Bronchial epithelial cell (primary cell): ENCODE data around the gene CUBN. TPM values are rescaled to one million over a fixed set of nuclear protein-coding genes. Genes with fewer than 3 reads are reported as not detected.

Experiments
- DNase-seq: peaks from one replicate; pipeline ENCODE4 v3.0.0-alpha.2; 2010; ENCODE audit warnings: low read depth
- FAIRE-seq: peaks from 2 replicates; lab custom pipeline; 2011; peaks lifted over from hg19 to GRCh38; lab: Jason Lieb, UNC
- H3K27me3 ChIP-seq: 2 replicates; pipeline ENCODE4 v1.5.1; 2011; ENCODE audit warnings: low read length; ENCODE audit not compliant: control insufficient read depth, insufficient read depth
- H3K36me3 ChIP-seq: 2 replicates; pipeline ENCODE4 v1.5.1; 2011; ENCODE audit warnings: low read length; ENCODE audit not compliant: control insufficient read depth, insufficient read depth
- H3K4me3 ChIP-seq: 2 replicates; pipeline ENCODE4 v1.5.1; 2011; ENCODE audit warnings: mild to moderate bottlenecking, low read depth, low read length, control low read depth
- total RNA-seq: library from RNA; depleted of rRNA; stranded (reverse); fragments of >200 nt; gene quantifications from 2 replicates; pipeline ENCODE4 v1.2.1, GENCODE V29; 2014
- TF ChIP-seq, protein P1 (sequence below): IDR thresholded peaks from 2 replicates; pipeline ENCODE4 v1.5.1; 2011; ENCODE audit warnings: mild to moderate bottlenecking, moderate library complexity, low read length, control low read depth, inconsistent platforms; ENCODE audit not compliant: insufficient read depth, severe bottlenecking

CUBN gene
- total RNA-seq, 1 donor from 2014 or later: 0.53 TPM

DNA sequence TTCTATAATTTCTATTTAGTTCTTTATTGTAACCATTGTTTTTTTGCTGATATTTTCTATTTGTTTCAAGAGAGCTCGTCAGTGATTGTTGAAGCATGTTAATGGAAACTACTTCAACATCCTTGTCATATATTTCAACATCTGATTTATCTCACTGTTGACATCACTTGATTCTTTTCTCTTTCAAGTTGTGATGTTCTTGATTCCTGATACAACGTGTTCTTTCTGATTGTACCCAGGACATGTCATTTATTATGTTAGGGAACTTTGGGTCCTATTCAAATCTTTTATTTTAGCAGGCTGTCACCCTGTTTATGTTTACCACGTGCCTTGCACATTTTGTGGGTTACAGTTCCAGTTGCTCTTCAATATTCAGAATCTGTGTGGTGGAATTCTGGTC lies 232.6 kb downstream of the CUBN start:
- no peak for DNase-seq
- TF ChIP-seq, protein P1, sequence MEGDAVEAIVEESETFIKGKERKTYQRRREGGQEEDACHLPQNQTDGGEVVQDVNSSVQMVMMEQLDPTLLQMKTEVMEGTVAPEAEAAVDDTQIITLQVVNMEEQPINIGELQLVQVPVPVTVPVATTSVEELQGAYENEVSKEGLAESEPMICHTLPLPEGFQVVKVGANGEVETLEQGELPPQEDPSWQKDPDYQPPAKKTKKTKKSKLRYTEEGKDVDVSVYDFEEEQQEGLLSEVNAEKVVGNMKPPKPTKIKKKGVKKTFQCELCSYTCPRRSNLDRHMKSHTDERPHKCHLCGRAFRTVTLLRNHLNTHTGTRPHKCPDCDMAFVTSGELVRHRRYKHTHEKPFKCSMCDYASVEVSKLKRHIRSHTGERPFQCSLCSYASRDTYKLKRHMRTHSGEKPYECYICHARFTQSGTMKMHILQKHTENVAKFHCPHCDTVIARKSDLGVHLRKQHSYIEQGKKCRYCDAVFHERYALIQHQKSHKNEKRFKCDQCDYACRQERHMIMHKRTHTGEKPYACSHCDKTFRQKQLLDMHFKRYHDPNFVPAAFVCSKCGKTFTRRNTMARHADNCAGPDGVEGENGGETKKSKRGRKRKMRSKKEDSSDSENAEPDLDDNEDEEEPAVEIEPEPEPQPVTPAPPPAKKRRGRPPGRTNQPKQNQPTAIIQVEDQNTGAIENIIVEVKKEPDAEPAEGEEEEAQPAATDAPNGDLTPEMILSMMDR: no peak
- Histone ChIP-seq H3K36me3 (no peaks in the 10 kb centered on the region), H3K4me3 (no peak overlapping the region), H3K27me3 (no peaks in the 10 kb centered on the region)
- no peak for FAIRE-seq

- no peak for FAIRE-seq
- TF ChIP-seq, protein P1: no peak
- no peak overlapping the region for H3K4me3 ChIP-seq
- H3K36me3 ChIP-seq: no peaks in the 10 kb centered on the region
- DNase-seq: no peak
- no peaks in the 10 kb centered on the region for H3K27me3 ChIP-seq
Measured at GRCh38 chr10:16894821-16895220, 234.8 kb downstream of the CUBN start.

GRCh38 chr10:16893664-16894063 lies 235.9 kb downstream of the CUBN start:
- Histone ChIP-seq H3K4me3 (no peak overlapping the region), H3K27me3 (no peaks in the 10 kb centered on the region), H3K36me3 (no peaks in the 10 kb centered on the region)
- DNase-seq (peak; percentile 81), FAIRE-seq (no peak)
- TF ChIP-seq, protein P1: no peak

DNA sequence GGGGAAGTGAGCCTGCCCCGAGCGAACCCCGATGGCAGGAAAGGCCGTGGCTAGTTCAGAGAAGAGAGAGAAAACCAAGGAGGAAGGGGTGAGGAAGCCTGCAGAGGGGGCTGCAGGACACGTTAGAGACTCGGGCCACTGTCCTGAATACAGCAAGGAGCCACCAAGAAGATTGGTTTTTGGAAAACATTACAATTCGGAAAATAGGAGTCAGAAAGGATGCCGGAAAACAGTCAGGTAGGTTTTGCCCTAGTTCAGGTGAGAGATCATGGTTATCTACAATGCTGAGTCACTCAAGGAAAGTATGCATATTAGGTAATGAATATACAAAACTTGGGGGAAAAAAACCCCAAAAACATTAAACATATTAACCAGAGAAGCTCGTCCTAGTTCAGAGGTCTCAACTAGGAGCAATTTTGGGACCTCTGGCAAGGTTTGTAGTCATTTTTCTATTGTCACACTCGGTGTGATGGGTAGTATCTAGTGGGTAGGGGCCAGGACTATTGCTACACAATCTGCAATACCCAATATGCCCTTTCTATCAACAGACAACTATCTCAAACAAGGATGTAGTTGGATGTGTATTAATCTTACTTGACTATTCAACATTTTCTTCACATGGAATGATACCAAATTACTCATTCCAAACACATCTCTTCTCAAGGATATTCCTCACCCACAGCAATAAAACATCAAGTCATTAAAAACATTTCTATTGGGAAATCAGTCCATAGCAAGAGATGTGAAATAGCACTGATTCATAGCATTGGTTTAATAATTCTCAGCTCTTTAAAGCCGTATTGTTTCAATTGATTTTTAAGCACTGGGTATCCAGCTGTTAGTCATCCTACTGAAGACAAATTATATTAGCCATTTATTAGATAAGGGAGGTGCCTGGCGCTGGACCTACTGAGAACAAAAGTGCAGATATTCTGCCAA lies 238.0 kb downstream of the CUBN start:
- TF ChIP-seq, protein P1: peak; percentile 17
- FAIRE-seq (peak; percentile 68), DNase-seq (peak; percentile 94)
- H3K4me3 ChIP-seq: no peak overlapping the region
- H3K36me3 ChIP-seq: no peaks in the 10 kb centered on the region
- H3K27me3 ChIP-seq: no peaks in the 10 kb centered on the region

DNA sequence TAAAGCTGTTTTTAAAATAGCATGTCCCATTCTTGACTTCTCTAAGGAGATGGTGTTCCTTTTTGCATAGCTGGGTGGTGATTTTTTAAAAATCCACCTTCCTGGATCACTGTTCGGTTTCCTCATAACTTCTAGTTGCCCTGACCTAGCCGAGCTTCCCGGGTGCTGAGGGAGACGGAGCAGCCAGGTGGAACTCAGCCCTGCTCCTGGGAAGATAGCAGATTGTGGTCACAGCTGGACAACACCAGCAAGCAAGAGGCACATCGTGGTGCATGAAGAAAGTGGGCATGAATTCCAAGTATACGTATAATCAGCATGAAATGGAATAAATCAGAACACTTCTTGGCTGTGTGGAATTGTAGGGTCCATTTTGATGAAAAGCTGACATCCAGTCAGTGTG lies 238.9 kb downstream of the CUBN start:
- Histone ChIP-seq H3K36me3 (no peaks in the 10 kb centered on the region), H3K4me3 (no peak overlapping the region), H3K27me3 (no peaks in the 10 kb centered on the region)
- TF ChIP-seq, protein P1: no peak
- FAIRE-seq: no peak
- no peak for DNase-seq

GRCh38 chr10:16887565-16887964 lies 242.0 kb downstream of the CUBN start:
- H3K27me3 ChIP-seq: no peaks in the 10 kb centered on the region
- DNase-seq: peak; percentile 21
- FAIRE-seq: no peak
- TF ChIP-seq, protein P1: no peak
- no peak overlapping the region for H3K4me3 ChIP-seq
- H3K36me3 ChIP-seq: no peaks in the 10 kb centered on the region
